GM12875 (cell line): ENCODE data around the gene FOXJ2.

Experiments
- H3K4me3 ChIP-seq: one replicate; pipeline ENCODE4 v1.5.1; 2011; ENCODE audit warnings: low read depth, low read length, control low read depth
- TF ChIP-seq, protein P1 (sequence below): IDR thresholded peaks from 2 replicates; pipeline ENCODE4 v1.5.1; 2011; ENCODE audit warnings: low read depth, mild to moderate bottlenecking, control low read depth, inconsistent platforms, low read length, moderate library complexity, borderline replicate concordance; ENCODE audit not compliant: insufficient read depth

The FOXJ2 gene

DNA sequence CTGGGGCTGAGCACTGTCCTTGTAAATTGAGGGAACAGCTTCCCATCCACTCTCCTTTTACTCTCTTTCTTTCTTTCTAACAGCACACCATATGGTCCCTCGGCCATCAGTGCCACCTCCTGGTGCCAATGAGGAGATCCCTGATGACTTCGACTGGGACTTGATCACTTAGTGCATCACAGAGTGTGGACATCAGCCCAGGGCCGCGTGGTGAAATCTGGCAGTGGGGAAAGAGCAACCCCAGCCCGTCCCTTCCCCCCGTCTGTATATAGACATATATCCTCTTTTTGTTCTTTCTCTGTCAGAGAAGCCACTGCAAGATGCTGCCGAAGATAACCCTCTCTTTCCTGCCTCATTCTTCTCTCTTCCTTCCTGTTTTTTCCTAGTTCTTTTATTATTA lies 20.2 kb downstream of the FOXJ2 start:
- TF ChIP-seq, protein P1, sequence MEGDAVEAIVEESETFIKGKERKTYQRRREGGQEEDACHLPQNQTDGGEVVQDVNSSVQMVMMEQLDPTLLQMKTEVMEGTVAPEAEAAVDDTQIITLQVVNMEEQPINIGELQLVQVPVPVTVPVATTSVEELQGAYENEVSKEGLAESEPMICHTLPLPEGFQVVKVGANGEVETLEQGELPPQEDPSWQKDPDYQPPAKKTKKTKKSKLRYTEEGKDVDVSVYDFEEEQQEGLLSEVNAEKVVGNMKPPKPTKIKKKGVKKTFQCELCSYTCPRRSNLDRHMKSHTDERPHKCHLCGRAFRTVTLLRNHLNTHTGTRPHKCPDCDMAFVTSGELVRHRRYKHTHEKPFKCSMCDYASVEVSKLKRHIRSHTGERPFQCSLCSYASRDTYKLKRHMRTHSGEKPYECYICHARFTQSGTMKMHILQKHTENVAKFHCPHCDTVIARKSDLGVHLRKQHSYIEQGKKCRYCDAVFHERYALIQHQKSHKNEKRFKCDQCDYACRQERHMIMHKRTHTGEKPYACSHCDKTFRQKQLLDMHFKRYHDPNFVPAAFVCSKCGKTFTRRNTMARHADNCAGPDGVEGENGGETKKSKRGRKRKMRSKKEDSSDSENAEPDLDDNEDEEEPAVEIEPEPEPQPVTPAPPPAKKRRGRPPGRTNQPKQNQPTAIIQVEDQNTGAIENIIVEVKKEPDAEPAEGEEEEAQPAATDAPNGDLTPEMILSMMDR, result no peak
- H3K4me3 ChIP-seq, result no peak overlapping the region

DNA sequence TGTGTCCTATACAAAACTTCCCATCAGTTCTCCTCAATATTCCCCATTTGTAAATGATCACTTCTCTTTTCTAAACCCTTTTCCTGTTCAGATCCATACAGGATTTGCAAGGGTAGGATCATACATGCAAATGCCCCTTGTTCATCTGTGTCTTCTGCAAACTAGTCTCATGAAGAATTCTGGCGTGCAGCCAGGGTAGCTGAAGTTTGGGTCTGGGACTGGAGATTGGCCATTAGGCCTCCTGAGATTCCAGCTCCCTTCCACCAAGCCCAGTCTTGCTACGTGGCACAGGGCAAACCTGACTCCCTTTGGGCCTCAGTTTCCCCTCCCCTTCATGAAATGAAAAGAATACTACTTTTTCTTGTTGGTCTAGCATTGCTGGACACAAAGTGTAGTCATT lies 22.3 kb downstream of the FOXJ2 start:
- no peak overlapping the region for H3K4me3 ChIP-seq
- TF ChIP-seq, protein P1, result no peak

DNA sequence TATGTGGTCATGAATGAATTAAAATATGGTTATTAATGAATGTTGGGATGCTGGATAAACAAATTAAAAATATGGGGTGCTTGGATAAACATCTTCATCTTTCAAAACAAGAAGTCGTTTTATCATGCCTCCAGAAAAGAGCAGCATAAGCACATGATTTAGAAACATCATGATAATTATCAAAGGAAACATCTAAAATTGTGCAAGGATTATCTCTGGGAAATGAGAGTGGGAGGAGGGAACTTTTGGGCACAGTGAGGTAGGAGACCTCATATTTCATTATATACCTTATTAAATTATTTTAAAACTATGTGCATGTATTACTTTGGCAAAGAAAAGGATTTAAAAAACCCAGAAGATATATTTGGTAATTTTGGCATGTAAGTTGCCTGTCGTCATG lies 24.8 kb downstream of the FOXJ2 start:
- no peak overlapping the region for H3K4me3 ChIP-seq
- TF ChIP-seq, protein P1, result no peak

DNA sequence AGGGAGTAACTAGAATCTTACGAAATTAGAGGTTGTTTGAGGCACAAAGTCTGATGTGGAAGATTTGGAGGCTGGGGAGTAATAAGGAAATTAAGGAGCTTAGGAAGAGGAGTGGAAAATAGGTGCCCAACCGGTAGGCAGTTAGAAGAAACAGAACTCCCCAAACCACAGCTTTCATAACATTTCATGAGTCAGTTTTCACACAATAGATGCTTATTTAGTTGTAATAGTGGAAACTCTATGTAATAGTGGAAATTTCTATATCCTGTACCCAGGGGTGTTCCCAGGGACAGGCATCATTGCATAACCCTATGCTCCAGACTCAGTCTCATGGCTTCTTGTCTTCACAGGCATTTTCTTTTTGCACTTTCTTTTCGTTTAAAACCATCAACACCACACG lies 25.3 kb downstream of the FOXJ2 start:
- no peak overlapping the region for H3K4me3 ChIP-seq
- TF ChIP-seq, protein P1, result no peak

DNA sequence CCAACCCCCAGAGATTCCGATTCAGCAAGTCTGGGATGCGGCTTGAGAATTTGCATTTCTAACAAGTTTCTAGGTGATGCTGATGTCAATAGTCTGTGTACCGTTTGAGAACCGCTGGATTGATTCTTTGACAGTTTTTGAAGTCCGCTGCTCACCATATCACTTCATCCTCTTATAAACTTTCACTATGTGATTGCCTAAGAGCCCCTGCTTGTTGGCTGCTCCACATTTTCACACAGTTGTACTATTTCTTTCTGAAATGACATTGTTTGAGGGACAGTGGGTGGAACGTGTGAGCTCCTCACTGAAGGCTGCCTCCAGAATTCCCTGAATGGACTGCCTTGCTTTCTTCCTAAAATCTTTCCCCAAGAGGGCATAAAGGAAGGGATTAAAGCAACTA lies 26.0 kb downstream of the FOXJ2 start:
- no peak overlapping the region for H3K4me3 ChIP-seq
- TF ChIP-seq, protein P1, result no peak

DNA sequence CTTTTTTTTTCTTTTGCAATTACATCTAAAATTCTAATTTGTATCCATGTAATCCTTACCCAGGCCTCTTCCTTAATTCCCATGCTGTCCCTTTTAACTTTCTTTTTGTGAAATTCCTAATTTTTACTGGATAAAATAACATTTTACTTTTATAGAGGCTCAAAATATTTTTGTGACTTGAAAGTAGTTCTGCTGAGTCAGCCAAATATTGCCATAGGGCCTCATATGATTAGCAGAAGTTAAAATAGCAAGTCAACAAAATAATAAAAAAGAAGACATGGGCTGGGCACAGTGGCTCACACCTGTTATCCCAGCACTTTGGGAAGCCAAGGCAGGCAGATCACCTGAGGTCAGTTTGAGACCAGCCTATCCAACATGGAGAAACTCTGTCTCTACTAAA lies 31.6 kb downstream of the FOXJ2 start:
- TF ChIP-seq, protein P1, result no peak
- no peak overlapping the region for H3K4me3 ChIP-seq

DNA sequence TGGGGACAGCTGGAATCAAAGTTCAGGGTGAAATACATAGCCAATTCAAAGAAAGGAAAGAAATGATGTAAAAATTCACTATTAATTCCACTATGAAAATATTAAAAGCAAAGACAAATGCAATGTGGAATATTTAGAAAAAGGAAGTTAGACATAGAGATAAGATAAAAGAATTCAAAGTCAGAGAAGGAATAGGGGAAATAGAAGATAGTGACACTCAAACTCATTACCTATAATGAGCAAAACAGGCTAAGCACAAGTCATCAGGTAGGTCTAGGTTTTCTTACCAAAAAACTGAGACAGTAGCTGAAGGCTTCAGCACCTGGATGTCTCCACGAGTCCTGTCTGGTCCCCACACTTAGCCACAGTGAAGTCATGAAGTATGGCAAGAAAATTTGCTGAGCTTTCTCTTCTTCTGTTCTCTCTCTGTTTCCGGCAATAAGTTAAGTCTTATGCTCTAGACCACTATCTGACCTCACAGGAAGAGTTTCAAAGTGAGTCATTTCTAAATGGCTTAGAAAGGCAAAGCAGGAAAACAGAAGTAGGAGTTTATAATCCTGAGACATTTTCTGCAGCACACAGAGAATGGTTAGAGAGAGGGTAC lies 33.6 kb downstream of the FOXJ2 start, which contains the start of gene C3AR1:
Gene C3AR1, minus strand, starts transcription at position 369 of the 604 bp plus-strand sequence. CDS start 6,174 bp downstream, outside the sequence.
- TF ChIP-seq, protein P1, result no peak
- no peak within 1 kb of the TSS for H3K4me3 ChIP-seq
